Subcutaneous adipose tissue (tissue), 4 donors: ENCODE data around the gene TAC4. TPM values are rescaled to one million over a fixed set of nuclear protein-coding genes. Genes with fewer than 3 reads are reported as not detected.

Source experiments
- CTCF ChIP-seq: fragments of 450-650 bp; IDR thresholded peaks from one replicate; pipeline ENCODE4 v1.5.1; 2016; ENCODE audit warnings: low read depth, mild to moderate bottlenecking, control low read depth, antibody characterized with exemption, moderate library complexity
- total RNA-seq, 4 donors: library from RNA; depleted of rRNA; stranded (reverse); fragments of >200 nt; gene quantifications; one replicate each; pipeline ENCODE4 v1.1.0, GENCODE V29; 2016

Gene TAC4, protein sequence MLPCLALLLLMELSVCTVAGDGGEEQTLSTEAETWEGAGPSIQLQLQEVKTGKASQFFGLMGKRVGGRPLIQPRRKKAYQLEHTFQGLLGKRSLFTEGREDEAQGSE
- not detected for total RNA-seq

DNA sequence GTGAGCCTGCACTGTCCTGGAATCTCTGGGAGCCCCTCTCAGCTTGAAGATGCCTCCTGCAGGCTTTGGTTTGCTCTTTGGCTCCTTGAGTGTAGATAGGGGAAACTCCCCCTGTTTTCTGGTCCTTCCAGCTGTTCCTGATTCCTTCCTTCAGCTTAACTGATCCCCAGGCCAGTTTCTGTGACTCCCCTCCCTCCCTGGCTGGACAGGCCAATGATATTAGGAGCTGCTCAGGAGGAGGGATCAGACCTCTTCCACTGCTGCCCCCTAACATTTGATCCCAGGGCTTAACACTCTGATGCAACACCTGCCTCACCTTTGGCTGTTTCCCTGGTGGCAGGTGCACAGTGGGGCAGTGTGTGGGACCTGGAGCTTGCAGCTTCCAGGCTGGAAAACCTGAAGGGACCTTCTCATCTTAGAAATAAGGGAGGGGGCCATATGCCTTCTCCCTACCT is at the start of gene TAC4:
TSS of gene TAC4 (minus strand) at position 51 of the 455 bp plus-strand sequence. CDS start 52 bp downstream, outside the sequence.
- no peak for TF ChIP-seq CTCF

DNA sequence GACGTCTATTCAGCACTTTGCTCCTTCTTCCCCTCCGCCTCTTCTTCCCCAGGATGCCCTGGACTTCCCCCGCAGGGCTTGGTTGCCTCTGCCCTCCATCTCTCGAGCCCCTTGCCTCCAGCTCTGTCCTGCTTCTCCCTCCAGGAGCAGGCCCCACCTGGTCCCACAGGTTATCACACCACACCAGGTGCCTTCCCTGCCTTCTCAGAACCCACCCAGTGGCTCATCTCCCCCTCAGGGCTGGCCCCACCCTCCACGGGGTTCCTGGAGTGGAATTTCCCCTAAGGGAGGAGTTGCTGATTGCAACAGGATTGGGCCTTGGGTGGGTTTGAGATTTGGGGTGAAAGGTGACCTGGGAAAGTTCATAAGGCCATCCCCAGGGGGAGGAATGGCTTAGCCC is 49.0 kb upstream of the TAC4 start:
- TF ChIP-seq CTCF, result no peak

DNA sequence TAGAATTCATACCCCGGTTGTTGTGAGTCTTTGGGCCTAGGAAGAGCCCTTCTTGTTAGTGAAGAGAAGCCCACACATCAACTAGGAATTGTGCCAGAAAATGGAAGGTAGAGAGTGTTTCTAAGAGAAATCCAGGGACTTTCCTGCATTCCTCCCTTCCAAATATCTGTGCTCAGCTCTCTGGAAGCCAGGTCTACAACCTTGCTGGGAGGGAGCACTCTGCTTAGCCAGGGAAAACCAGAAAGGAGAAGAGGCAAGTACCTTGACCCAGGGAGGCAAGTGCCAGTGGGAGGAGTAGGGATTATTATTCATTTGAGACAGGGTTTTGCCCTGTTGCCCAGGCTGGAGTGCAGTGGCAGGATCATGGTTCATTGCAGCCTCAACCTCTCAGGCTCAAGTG is 48.4 kb upstream of the TAC4 start:
- no peak for TF ChIP-seq CTCF

- no peak for TF ChIP-seq CTCF
Observed at GRCh38 chr17:49895812-49896211, 47.9 kb upstream of the TAC4 start.

GRCh38 chr17:49894761-49895160 is 46.9 kb upstream of the TAC4 start:
- TF ChIP-seq CTCF, result no peak

GRCh38 chr17:49891694-49892389 is 44.0 kb upstream of the TAC4 start:
- TF ChIP-seq CTCF, result no peak

DNA sequence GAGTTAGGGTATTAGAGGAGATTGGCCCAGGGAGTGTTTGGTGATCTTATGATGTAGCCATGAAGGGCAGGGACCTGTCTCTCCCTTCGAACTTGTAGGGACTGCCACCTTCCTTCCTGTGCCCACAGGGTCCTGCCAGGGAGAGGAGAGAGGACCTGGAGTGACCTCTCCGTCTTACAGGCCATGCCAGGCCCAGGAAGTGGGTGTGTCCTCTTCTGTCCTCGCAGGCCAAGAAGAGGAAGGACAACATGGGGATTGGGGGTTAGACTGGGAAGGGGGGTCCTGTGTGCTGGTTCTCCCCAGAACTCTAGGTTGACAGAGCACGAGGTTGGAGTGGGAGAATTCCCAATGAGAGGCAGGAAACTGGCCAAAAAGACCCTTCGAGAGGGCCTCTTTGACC is 43.4 kb upstream of the TAC4 start:
- TF ChIP-seq CTCF, result no peak
